Activated naive CD4-positive, alpha-beta T cell treated with anti-CD3 and anti-CD28 coated beads, Interleukin-2, amount 50 U/mL, for 16 hours (primary cell): Measurements from ENCODE around the gene TMEM245.
"Not testable (repeated sequence)": the region's sequence is repeated elsewhere in the genome, so short reads cannot be mapped to it uniquely, and the experiment has no call there.

Source experiments
- DNase-seq: peaks from one replicate; pipeline ENCODE4 v3.0.0-alpha.2; 2020

TMEM245 gene

DNA sequence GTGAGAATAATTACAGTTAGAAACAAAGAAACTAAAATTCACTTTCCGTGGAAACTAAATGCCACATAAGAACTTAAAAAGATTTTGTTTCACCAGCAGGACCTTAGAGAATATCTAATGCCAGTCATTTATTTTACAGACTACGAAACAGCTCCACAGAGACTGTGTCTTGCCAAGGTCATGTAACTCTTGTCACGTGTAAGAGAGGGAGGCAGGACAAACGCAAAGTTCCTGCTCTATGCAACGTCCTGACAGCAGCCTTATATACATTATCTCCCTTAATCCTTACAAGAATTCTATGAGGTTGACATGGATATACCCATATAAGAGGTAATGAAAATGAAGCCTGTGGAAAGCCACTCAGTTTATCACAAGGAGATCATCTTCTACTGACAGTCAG, 145.9 kb downstream of the TMEM245 start:
- no peak for DNase-seq

DNA sequence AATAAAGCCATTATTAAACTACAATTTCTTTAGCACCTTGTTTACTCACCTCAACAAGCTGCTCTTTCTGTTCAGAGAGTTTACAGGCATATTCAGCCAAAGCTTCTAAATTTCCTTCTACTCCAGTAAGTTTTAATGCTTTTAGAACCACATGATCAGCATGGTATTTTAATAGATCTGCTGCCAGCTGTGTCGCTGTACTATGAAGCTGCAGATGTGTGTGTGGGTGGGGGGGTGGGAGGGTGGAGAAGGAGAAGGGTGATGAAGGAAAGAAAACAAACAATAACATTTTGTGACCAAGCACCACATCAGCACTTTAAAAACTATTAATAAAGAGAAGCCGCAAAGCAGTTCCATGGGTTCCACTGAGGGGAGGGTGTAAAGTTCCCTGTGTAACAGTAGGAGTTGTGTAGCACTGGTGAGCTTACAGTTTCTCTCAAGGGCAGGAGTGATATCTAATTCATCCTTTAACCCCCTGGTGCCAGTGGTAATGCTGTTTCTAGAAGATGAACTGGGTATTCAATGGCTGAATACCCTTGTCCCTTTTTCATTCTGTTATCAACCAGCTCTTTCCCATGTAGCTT, 147.0 kb downstream of the TMEM245 start:
- no peak for DNase-seq

- DNase-seq: no peak
Observed at GRCh38 chr9:108972186-108972585, 147.6 kb downstream of the TMEM245 start.

GRCh38 chr9:108971392-108971791, 148.4 kb downstream of the TMEM245 start:
- not testable (repeated sequence) for DNase-seq

GRCh38 chr9:108967916-108968315, 151.8 kb downstream of the TMEM245 start:
- DNase-seq: no peak
